Neural cell (in vitro differentiated cells): ENCODE data around the gene TMEM74B. TPM values are rescaled to one million over a fixed set of nuclear protein-coding genes. Genes with fewer than 3 reads are reported as not detected.

ENCODE experiments used
- H2AFZ ChIP-seq: fragments of 200-600, 300-800 bp; sonication (generic), shearing (Covaris generic); 2 replicates; pipeline ENCODE4 v1.6.0; 2014; ENCODE audit warnings: low read depth, mild to moderate bottlenecking, antibody characterized with exemption, low read length, moderate library complexity
- H3F3A ChIP-seq: fragments of 200-600 bp; shearing (Covaris generic); 2 replicates; pipeline ENCODE4 v1.6.1; 2016; ENCODE audit warnings: mild to moderate bottlenecking, moderate library complexity, mixed read lengths, antibody characterized with exemption, low read length; ENCODE audit not compliant: insufficient read depth, poor library complexity, severe bottlenecking
- H3K27ac ChIP-seq: fragments of 200-600, 300-800 bp; sonication (generic), shearing (Covaris generic); 2 replicates; pipeline ENCODE4 v1.5.1; 2014; ENCODE audit warnings: mild to moderate bottlenecking, low read length, moderate library complexity
- H3K27me3 ChIP-seq: fragments of 300-800, 200-600 bp; sonication (generic), shearing (Covaris generic); 2 replicates; pipeline ENCODE4 v1.6.0; 2014; ENCODE audit warnings: mild to moderate bottlenecking, low read depth, low read length, moderate library complexity; ENCODE audit not compliant: insufficient read depth
- H3K36me3 ChIP-seq: fragments of 300-800, 200-600 bp; sonication (generic), shearing (Covaris generic); 2 replicates; pipeline ENCODE4 v1.5.1; 2014; ENCODE audit warnings: mild to moderate bottlenecking, antibody characterized with exemption, low read length, moderate library complexity; ENCODE audit not compliant: insufficient read depth
- H3K4me2 ChIP-seq: fragments of 300-800, 200-600 bp; sonication (generic), shearing (Covaris generic); 2 replicates; pipeline ENCODE4 v1.6.0; 2014; ENCODE audit warnings: mild to moderate bottlenecking, low read length
- H3K4me3 ChIP-seq: fragments of 300-800, 200-600 bp; sonication (generic), shearing (Covaris generic); 2 replicates; pipeline ENCODE4 v1.5.1; 2014; ENCODE audit warnings: mild to moderate bottlenecking, low read length, moderate library complexity
- H3K79me2 ChIP-seq: fragments of 200-600 bp; shearing (Covaris generic); replicated peaks from 2 replicates; pipeline ENCODE4 v1.6.0; 2014; ENCODE audit warnings: mild to moderate bottlenecking, low read length, moderate library complexity; ENCODE audit not compliant: insufficient read depth
- H3K9ac ChIP-seq: fragments of 300-800, 200-600 bp; sonication (generic), shearing (Covaris generic); 2 replicates; pipeline ENCODE4 v1.6.1; 2016; ENCODE audit warnings: mild to moderate bottlenecking, low read length, mixed read lengths
- H3K9me2 ChIP-seq: fragments of 200-600 bp; shearing (Covaris generic); 2 replicates; pipeline ENCODE4 v1.6.1; 2016; ENCODE audit warnings: mild to moderate bottlenecking, low read length, mixed read lengths; ENCODE audit not compliant: insufficient read depth
- H3K9me3 ChIP-seq: fragments of 200-600, 300-800 bp; sonication (generic), shearing (Covaris generic); 2 replicates; pipeline ENCODE4 v1.6.1; 2016; ENCODE audit warnings: mild to moderate bottlenecking, mixed run types, low read length, moderate library complexity, mixed read lengths
- H4K20me1 ChIP-seq: fragments of 200-600 bp; shearing (Covaris generic); 2 replicates; pipeline ENCODE4 v1.6.1; 2016; ENCODE audit warnings: mild to moderate bottlenecking, mixed run types; ENCODE audit not compliant: insufficient read depth
- CTCF ChIP-seq: fragments of 450-650 bp; IDR thresholded peaks from 2 replicates; pipeline ENCODE4 v1.5.1; 2014; ENCODE audit warnings: antibody characterized with exemption, mild to moderate bottlenecking, moderate library complexity; ENCODE audit not compliant: poor library complexity, severe bottlenecking
- EP300 ChIP-seq: fragments of 450-650 bp; conservative IDR thresholded peaks from 2 replicates; pipeline ENCODE4 v1.6.1; 2014; ENCODE audit warnings: antibody characterized with exemption, mild to moderate bottlenecking, moderate library complexity; ENCODE audit not compliant: poor library complexity, severe bottlenecking
- EZH2 ChIP-seq: fragments of 200-600, 300-800 bp; shearing (Covaris generic), sonication (generic); IDR thresholded peaks from 2 replicates; pipeline ENCODE4 v1.6.1; 2014; ENCODE audit warnings: antibody characterized with exemption, low read length, borderline replicate concordance, mild to moderate bottlenecking; ENCODE audit not compliant: insufficient read depth, poor library complexity, severe bottlenecking
- MXI1 ChIP-seq: fragments of 450-650 bp; conservative IDR thresholded peaks from 2 replicates; pipeline ENCODE4 v1.6.1; 2014; ENCODE audit warnings: antibody characterized with exemption, mild to moderate bottlenecking; ENCODE audit not compliant: poor library complexity, severe bottlenecking
- POLR2AphosphoS5 ChIP-seq: IDR thresholded peaks from 2 replicates; pipeline ENCODE4 v1.6.1; 2012
- RAD21 ChIP-seq: fragments of 450-650 bp; conservative IDR thresholded peaks from 2 replicates; pipeline ENCODE4 v1.6.1; 2014; ENCODE audit warnings: antibody characterized with exemption, mild to moderate bottlenecking, moderate library complexity
- REST ChIP-seq: IDR thresholded peaks from 2 replicates; pipeline ENCODE4 v1.6.1; 2012; ENCODE audit warnings: borderline replicate concordance
- SMC3 ChIP-seq: fragments of 450-650 bp; conservative IDR thresholded peaks from 2 replicates; pipeline ENCODE4 v1.6.1; 2014; ENCODE audit warnings: antibody characterized with exemption, mild to moderate bottlenecking, moderate library complexity; ENCODE audit not compliant: poor library complexity
- TAF1 ChIP-seq: IDR thresholded peaks from 2 replicates; pipeline ENCODE4 v1.6.1; 2012; ENCODE audit warnings: low read depth
- polyA plus RNA-seq: library from polyadenylated mRNA; depleted of rRNA; stranded (reverse); fragments of >200 nt; gene quantifications from 2 replicates; pipeline ENCODE4 v1.2.3, GENCODE V29; 2014

The TMEM74B gene
- polyA plus RNA-seq, 1 donor from 2014 or later: 155 TPM

- H4K20me1 ChIP-seq: no peaks in the 10 kb centered on the region
- no peaks in the 10 kb centered on the region for H3K79me2 ChIP-seq
- H3F3A ChIP-seq: no peaks in the 10 kb centered on the region
- H2AFZ ChIP-seq: no peak overlapping the region
- peaks cover 8% of the 10 kb centered on the region for H3K27me3 ChIP-seq
- H3K4me3 ChIP-seq: no peak overlapping the region
- H3K36me3 ChIP-seq: no peaks in the 10 kb centered on the region
- H3K9ac ChIP-seq: no peak overlapping the region
- H3K4me2 ChIP-seq: no peak overlapping the region
- no peaks in the 10 kb centered on the region for H3K9me3 ChIP-seq
- H3K9me2 ChIP-seq: no peaks in the 10 kb centered on the region
- TF ChIP-seq POLR2AphosphoS5: no peak
- no peak overlapping the region for H3K27ac ChIP-seq
Measured at GRCh38 chr20:1188347-1188746, 3.6 kb upstream of the TMEM74B start.

GRCh38 chr20:1187605-1188171, 2.9 kb upstream of the TMEM74B start:
- H3K27me3 ChIP-seq: peaks cover 8% of the 10 kb centered on the region

GRCh38 chr20:1186367-1186991, 1.7 kb upstream of the TMEM74B start:
- Histone ChIP-seq H2AFZ (no peak overlapping the region), H3K79me2 (no peaks in the 10 kb centered on the region), H4K20me1 (no peaks in the 10 kb centered on the region), H3K4me2 (no peak overlapping the region), H3F3A (no peaks in the 10 kb centered on the region), H3K27me3 (peaks cover 8% of the 10 kb centered on the region), H3K9ac (no peak overlapping the region), H3K36me3 (no peaks in the 10 kb centered on the region), H3K27ac (no peak overlapping the region), H3K4me3 (peak overlapping the region; percentile 79), H3K9me2 (no peaks in the 10 kb centered on the region), H3K9me3 (no peaks in the 10 kb centered on the region)
- TF ChIP-seq MXI1 (no peak), CTCF (no peak), TAF1 (no peak), POLR2AphosphoS5 (no peak), EZH2 (no peak), EP300 (no peak), REST (no peak), SMC3 (no peak), RAD21 (no peak)

More at GRCh38 chr20:1187605-1188171, 2.9 kb upstream of the TMEM74B start:
- no peak overlapping the region for H2AFZ ChIP-seq
- no peaks in the 10 kb centered on the region for H4K20me1 ChIP-seq
- H3K9me3 ChIP-seq: no peaks in the 10 kb centered on the region
- H3K9me2 ChIP-seq: no peaks in the 10 kb centered on the region
- H3F3A ChIP-seq: no peaks in the 10 kb centered on the region
- H3K79me2 ChIP-seq: no peaks in the 10 kb centered on the region
- H3K27ac ChIP-seq: peak overlapping the region; percentile 8
- H3K4me3 ChIP-seq: no peak overlapping the region
- no peak overlapping the region for H3K4me2 ChIP-seq
- TF ChIP-seq MXI1: no peak
- no peak overlapping the region for H3K9ac ChIP-seq
- H3K36me3 ChIP-seq: no peaks in the 10 kb centered on the region
